ENCODE results near the gene MCM10.

GRCh38 chr10:13120786-13121499 lies 40.4 kb upstream of the MCM10 start:
- TF ChIP-seq, protein P1, sequence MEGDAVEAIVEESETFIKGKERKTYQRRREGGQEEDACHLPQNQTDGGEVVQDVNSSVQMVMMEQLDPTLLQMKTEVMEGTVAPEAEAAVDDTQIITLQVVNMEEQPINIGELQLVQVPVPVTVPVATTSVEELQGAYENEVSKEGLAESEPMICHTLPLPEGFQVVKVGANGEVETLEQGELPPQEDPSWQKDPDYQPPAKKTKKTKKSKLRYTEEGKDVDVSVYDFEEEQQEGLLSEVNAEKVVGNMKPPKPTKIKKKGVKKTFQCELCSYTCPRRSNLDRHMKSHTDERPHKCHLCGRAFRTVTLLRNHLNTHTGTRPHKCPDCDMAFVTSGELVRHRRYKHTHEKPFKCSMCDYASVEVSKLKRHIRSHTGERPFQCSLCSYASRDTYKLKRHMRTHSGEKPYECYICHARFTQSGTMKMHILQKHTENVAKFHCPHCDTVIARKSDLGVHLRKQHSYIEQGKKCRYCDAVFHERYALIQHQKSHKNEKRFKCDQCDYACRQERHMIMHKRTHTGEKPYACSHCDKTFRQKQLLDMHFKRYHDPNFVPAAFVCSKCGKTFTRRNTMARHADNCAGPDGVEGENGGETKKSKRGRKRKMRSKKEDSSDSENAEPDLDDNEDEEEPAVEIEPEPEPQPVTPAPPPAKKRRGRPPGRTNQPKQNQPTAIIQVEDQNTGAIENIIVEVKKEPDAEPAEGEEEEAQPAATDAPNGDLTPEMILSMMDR (conservative IDR thresholded peaks at IDR 0.05 in 1 of 2, IDR thresholded peaks at IDR 0.05 in 1 of 2; ENCODE audit: extremely low read depth in 1 of 2, insufficient read depth in 1 of 2, low read depth in 1 of 2, low read length in 2 of 2): no peak
- no peak for TF ChIP-seq EZH2 (IDR thresholded peaks at IDR 0.05; ENCODE audit: borderline replicate concordance, low read length)
